Measurements from ENCODE around the gene FXR2. TPM values are rescaled to one million over a fixed set of nuclear protein-coding genes. Genes with fewer than 3 reads are reported as not detected.

Gene FXR2
- total and polyA plus RNA-seq, 9 of the 15 experiments (the other 6 are each of a cell fraction or from before 2014, with no cell fraction given): 2.0 to 49.3 (median 24.5) TPM

DNA sequence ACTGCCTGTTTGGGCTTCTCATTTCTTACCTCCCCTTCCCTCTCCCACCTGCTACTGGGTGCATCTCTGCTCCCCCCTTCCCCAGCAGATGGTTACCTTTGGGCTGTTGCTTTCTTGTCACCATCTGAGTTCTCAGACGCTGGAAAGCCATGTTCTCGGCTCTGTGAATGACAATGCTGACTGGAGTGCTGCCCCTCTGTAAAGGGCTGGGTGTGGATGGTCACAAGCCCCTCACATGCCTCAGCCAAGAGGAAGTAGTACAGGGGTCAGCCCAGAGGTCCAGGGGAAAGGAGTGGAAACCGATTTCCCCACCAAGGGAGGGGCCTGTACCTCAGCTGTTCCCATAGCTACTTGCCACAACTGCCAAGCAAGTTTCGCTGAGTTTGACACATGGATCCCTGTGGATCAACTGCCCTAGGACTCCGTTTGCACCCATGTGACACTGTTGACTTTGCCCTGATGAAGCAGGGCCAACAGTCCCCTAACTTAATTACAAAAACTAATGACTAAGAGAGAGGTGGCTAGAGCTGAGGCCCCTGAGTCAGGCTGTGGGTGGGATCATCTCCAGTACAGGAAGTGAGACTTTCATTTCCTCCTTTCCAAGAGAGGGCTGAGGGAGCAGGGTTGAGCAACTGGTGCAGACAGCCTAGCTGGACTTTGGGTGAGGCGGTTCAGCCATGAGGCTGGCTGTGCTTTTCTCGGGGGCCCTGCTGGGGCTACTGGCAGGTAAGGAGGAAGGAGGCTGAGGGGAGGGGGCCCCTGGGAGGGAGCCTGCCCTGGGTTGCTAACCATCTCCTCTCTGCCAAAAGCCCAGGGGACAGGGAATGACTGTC, 35.5 kb downstream of the FXR2 start, which contains the start of gene CD68 (continued):
- TF ChIP-seq, protein P1, sequence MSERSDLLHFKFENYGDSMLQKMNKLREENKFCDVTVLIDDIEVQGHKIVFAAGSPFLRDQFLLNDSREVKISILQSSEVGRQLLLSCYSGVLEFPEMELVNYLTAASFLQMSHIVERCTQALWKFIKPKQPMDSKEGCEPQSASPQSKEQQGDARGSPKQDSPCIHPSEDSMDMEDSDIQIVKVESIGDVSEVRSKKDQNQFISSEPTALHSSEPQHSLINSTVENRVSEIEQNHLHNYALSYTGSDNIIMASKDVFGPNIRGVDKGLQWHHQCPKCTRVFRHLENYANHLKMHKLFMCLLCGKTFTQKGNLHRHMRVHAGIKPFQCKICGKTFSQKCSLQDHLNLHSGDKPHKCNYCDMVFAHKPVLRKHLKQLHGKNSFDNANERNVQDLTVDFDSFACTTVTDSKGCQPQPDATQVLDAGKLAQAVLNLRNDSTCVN (CRISPR knock-in tag; IDR thresholded peaks at IDR 0.05): no peak
- TF ChIP-seq BRCA1 (IDR thresholded peaks at IDR 0.05) (no peak), BRCA1 (CRISPR knock-in tag; IDR thresholded peaks at IDR 0.05) (no peak), NRF1 (conservative IDR thresholded peaks at IDR 0.05 in 1 of 2, IDR thresholded peaks at IDR 0.05 in 1 of 2) (0 out of 4 replicates have a peak, but pooled peaks of 1 of the 2 experiments have one; percentile 19), ZNF830 (CRISPR knock-in tag; IDR thresholded peaks at IDR 0.05) (no peak), NCOA1 (IDR thresholded peaks at IDR 0.05; ENCODE audit: low read depth) (no peak), NFYB (IDR thresholded peaks at IDR 0.05; ENCODE audit: extremely low read depth, insufficient read length) (no peak), KDM2B (CRISPR knock-in tag; IDR thresholded peaks at IDR 0.05) (no peak), OTX1 (CRISPR knock-in tag; IDR thresholded peaks at IDR 0.05) (no peak; the same call in 1 of the 2 replicates), SIX5 (IDR thresholded peaks at IDR 0.05; ENCODE audit: borderline replicate concordance in 1 of 2, insufficient read depth in 1 of 2, low read depth in 1 of 2, low read length in 2 of 2) (no peak), ZNF778 (CRISPR knock-in tag; IDR thresholded peaks at IDR 0.05) (no peak), ZNF354B (CRISPR knock-in tag; IDR thresholded peaks at IDR 0.05) (no peak), ZNF77 (CRISPR knock-in tag; IDR thresholded peaks at IDR 0.05) (0 out of 2 replicates have a peak, but pooled peaks have one; percentile 35), KLF13 (tag; IDR thresholded peaks at IDR 0.05; ENCODE audit: borderline replicate concordance, low read depth) (no peak)
- TF ChIP-seq, protein P2, sequence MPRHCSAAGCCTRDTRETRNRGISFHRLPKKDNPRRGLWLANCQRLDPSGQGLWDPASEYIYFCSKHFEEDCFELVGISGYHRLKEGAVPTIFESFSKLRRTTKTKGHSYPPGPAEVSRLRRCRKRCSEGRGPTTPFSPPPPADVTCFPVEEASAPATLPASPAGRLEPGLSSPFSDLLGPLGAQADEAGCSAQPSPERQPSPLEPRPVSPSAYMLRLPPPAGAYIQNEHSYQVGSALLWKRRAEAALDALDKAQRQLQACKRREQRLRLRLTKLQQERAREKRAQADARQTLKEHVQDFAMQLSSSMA (CRISPR knock-in tag; IDR thresholded peaks at IDR 0.05): no peak
- TF ChIP-seq, protein P3, sequence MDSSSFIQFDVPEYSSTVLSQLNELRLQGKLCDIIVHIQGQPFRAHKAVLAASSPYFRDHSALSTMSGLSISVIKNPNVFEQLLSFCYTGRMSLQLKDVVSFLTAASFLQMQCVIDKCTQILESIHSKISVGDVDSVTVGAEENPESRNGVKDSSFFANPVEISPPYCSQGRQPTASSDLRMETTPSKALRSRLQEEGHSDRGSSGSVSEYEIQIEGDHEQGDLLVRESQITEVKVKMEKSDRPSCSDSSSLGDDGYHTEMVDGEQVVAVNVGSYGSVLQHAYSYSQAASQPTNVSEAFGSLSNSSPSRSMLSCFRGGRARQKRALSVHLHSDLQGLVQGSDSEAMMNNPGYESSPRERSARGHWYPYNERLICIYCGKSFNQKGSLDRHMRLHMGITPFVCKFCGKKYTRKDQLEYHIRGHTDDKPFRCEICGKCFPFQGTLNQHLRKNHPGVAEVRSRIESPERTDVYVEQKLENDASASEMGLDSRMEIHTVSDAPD (CRISPR knock-in tag; IDR thresholded peaks at IDR 0.05): no peak
- TF ChIP-seq, protein P4, sequence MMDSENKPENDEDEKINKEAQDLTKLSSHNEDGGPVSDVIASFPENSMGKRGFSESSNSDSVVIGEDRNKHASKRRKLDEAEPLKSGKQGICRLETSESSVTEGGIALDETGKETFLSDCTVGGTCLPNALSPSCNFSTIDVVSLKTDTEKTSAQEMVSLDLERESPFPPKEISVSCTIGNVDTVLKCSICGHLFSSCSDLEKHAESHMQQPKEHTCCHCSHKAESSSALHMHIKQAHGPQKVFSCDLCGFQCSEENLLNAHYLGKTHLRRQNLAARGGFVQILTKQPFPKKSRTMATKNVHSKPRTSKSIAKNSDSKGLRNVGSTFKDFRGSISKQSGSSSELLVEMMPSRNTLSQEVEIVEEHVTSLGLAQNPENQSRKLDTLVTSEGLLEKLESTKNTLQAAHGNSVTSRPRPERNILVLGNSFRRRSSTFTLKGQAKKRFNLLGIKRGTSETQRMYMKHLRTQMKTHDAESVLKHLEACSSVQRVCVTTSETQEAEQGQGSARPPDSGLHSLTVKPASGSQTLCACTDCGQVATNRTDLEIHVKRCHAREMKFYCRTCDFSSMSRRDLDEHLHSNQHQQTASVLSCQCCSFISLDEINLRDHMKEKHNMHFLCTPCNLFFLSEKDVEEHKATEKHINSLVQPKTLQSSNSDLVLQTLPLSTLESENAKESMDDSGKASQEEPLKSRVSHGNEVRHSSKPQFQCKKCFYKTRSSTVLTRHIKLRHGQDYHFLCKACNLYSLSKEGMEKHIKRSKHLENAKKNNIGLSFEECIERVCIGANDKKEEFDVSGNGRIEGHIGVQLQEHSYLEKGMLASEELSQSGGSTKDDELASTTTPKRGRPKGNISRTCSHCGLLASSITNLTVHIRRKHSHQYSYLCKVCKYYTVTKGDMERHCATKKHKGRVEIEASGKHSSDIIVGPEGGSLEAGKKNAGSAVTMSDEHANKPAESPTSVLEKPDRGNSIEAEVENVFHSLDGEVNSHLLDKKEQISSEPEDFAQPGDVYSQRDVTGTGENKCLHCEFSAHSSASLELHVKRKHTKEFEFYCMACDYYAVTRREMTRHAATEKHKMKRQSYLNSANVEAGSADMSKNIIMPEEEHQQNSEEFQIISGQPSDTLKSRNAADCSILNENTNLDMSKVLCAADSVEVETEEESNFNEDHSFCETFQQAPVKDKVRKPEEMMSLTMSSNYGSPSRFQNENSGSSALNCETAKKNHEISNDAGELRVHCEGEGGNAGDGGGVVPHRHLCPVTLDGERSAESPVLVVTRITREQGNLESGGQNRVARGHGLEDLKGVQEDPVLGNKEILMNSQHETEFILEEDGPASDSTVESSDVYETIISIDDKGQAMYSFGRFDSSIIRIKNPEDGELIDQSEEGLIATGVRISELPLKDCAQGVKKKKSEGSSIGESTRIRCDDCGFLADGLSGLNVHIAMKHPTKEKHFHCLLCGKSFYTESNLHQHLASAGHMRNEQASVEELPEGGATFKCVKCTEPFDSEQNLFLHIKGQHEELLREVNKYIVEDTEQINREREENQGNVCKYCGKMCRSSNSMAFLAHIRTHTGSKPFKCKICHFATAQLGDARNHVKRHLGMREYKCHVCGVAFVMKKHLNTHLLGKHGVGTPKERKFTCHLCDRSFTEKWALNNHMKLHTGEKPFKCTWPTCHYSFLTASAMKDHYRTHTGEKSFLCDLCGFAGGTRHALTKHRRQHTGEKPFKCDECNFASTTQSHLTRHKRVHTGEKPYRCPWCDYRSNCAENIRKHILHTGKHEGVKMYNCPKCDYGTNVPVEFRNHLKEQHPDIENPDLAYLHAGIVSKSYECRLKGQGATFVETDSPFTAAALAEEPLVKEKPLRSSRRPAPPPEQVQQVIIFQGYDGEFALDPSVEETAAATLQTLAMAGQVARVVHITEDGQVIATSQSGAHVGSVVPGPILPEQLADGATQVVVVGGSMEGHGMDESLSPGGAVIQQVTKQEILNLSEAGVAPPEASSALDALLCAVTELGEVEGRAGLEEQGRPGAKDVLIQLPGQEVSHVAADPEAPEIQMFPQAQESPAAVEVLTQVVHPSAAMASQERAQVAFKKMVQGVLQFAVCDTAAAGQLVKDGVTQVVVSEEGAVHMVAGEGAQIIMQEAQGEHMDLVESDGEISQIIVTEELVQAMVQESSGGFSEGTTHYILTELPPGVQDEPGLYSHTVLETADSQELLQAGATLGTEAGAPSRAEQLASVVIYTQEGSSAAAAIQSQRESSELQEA (IDR thresholded peaks at IDR 0.05; ENCODE audit: low read depth): no peak

Data from K562 (cell line).